ENCODE measurements around the gene TMEM201. TPM values are rescaled to one million over a fixed set of nuclear protein-coding genes. Genes with fewer than 3 reads are reported as not detected.

The TMEM201 gene
- total RNA-seq, 1 experiment from 2014 or later, result 30.4 TPM

DNA sequence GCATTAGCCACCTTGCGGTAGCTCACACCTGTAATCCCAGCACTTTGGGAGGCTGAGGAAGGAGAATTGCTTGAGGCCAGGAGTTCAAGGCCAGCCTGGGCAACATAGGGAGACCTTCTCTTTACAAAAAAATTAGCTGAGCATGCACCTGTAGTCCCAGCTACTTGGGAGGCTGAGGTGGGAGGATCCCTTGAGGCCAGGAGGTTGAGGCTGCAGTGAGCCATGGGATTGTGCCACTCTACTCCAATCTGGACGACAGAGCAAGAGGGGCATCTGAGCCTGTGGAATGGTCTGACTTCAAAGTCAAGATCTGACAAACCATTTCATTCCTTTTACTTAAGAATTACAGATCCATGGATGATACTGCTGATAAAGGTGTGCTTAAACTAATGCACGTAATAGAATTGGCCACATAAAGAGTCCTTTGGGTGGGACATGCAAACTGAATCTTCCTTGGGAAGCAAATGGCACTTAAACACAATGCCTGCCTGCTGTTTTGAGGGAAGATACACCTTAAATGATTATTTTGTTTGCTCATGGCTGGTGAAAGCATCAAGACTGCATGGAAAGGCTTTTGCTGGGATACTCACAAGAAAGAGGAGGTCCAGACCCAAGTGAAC is 2.5 kb upstream of the TMEM201 start:
- TF ChIP-seq SOX15 (CRISPR knock-in tag; IDR thresholded peaks at IDR 0.05) (no peak), RORB (CRISPR knock-in tag; IDR thresholded peaks at IDR 0.05) (no peak), PRRX2 (CRISPR knock-in tag; IDR thresholded peaks at IDR 0.05) (no peak), JUN (CRISPR knock-in tag; IDR thresholded peaks at IDR 0.05) (no peak)
- TF ChIP-seq, protein P1, sequence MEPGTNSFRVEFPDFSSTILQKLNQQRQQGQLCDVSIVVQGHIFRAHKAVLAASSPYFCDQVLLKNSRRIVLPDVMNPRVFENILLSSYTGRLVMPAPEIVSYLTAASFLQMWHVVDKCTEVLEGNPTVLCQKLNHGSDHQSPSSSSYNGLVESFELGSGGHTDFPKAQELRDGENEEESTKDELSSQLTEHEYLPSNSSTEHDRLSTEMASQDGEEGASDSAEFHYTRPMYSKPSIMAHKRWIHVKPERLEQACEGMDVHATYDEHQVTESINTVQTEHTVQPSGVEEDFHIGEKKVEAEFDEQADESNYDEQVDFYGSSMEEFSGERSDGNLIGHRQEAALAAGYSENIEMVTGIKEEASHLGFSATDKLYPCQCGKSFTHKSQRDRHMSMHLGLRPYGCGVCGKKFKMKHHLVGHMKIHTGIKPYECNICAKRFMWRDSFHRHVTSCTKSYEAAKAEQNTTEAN (CRISPR knock-in tag; IDR thresholded peaks at IDR 0.05), result no peak
- H3K9me3 Mint-ChIP-seq, result no peaks in the 10 kb centered on the region
- H3K27me3 Mint-ChIP-seq (ENCODE audit: low read depth), result no peaks in the 10 kb centered on the region
- ChIA-PET CTCF (interaction anchor here (0.6 to 1.1 kb wide), 2 partner anchors 16 to 273 kb away, joined by 3 to 5 read pairs; no protein-coding TSS in a partner anchor), POLR2A (no interaction called here)
- no peak for DNase-seq (ENCODE audit: low spot score)
- H3K4me1 Mint-ChIP-seq, result peaks cover 18% of the 10 kb centered on the region
- H3K36me3 Mint-ChIP-seq, result peaks cover 19% of the 10 kb centered on the region
- ATAC-seq, result no peak
- no peak overlapping the region for H3K27ac Mint-ChIP-seq
- no peak overlapping the region for H3K4me3 Mint-ChIP-seq

DNA sequence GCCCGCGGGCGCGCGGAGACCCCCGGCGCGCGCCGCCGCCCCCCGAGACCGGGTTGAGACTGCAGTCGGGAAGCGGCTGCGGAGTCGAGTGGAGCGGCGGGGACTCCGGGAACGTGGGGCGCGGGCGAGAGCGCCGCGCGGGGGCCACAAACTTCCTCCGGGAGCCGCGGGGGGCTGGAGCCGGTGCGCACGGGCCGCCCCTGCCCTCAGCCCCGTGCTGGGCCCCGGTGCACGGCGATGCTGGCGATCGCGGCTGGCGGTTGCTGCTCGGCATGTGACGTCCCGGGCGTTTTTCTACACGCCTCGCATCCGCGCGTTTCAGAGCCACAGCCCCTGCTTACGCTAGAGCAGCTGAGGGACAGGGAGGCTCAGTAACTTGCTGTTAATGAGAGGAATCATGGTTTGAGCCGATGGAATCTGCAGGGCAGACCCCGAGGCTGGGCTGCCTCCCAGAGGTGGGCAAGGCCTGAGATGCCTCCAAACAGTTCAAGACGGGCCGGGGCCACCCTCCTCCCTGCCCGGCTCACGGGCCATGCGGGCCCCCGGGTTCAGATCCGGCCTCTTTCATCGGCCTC is 520 bp downstream of the TMEM201 start:
- CTCF ChIA-PET, result interaction anchor here (1.0 to 7.3 kb wide), 5 partner anchors 23 to 132 kb away, joined by 3 to 93 read pairs (median 4); no protein-coding TSS in a partner anchor
- DNase-seq (ENCODE audit: low spot score), result no peak
- H3K4me1 Mint-ChIP-seq, result peaks cover 42% of the 10 kb centered on the region
- H3K4me3 Mint-ChIP-seq, result peak overlapping the region; percentile 77
- no peaks in the 10 kb centered on the region for H3K27me3 Mint-ChIP-seq (ENCODE audit: low read depth)
- no peak overlapping the region for H3K27ac Mint-ChIP-seq
- POLR2A ChIA-PET, result interaction anchor here (0.5 kb wide), 1 partner anchor 932 kb away, joined by 3 read pairs; no protein-coding TSS in a partner anchor
- no peak for TF ChIP-seq ZNF396 (CRISPR knock-in tag; IDR thresholded peaks at IDR 0.05; ENCODE audit: borderline replicate concordance)
- TF ChIP-seq, protein P2, sequence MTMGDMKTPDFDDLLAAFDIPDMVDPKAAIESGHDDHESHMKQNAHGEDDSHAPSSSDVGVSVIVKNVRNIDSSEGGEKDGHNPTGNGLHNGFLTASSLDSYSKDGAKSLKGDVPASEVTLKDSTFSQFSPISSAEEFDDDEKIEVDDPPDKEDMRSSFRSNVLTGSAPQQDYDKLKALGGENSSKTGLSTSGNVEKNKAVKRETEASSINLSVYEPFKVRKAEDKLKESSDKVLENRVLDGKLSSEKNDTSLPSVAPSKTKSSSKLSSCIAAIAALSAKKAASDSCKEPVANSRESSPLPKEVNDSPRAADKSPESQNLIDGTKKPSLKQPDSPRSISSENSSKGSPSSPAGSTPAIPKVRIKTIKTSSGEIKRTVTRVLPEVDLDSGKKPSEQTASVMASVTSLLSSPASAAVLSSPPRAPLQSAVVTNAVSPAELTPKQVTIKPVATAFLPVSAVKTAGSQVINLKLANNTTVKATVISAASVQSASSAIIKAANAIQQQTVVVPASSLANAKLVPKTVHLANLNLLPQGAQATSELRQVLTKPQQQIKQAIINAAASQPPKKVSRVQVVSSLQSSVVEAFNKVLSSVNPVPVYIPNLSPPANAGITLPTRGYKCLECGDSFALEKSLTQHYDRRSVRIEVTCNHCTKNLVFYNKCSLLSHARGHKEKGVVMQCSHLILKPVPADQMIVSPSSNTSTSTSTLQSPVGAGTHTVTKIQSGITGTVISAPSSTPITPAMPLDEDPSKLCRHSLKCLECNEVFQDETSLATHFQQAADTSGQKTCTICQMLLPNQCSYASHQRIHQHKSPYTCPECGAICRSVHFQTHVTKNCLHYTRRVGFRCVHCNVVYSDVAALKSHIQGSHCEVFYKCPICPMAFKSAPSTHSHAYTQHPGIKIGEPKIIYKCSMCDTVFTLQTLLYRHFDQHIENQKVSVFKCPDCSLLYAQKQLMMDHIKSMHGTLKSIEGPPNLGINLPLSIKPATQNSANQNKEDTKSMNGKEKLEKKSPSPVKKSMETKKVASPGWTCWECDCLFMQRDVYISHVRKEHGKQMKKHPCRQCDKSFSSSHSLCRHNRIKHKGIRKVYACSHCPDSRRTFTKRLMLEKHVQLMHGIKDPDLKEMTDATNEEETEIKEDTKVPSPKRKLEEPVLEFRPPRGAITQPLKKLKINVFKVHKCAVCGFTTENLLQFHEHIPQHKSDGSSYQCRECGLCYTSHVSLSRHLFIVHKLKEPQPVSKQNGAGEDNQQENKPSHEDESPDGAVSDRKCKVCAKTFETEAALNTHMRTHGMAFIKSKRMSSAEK (CRISPR knock-in tag; IDR thresholded peaks at IDR 0.05; ENCODE audit: borderline replicate concordance), result no peak
- TF ChIP-seq, protein P3, sequence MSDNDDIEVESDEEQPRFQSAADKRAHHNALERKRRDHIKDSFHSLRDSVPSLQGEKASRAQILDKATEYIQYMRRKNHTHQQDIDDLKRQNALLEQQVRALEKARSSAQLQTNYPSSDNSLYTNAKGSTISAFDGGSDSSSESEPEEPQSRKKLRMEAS (CRISPR knock-in tag; IDR thresholded peaks at IDR 0.05), result peak; percentile 46; the same call in 1 of the 2 replicates
- peak; percentile 46; the same call in 1 of the 2 replicates for TF ChIP-seq TEAD4 (CRISPR knock-in tag; IDR thresholded peaks at IDR 0.05)
- no peak for TF ChIP-seq JAZF1 (CRISPR knock-in tag; IDR thresholded peaks at IDR 0.05)
- TF ChIP-seq, protein P4, sequence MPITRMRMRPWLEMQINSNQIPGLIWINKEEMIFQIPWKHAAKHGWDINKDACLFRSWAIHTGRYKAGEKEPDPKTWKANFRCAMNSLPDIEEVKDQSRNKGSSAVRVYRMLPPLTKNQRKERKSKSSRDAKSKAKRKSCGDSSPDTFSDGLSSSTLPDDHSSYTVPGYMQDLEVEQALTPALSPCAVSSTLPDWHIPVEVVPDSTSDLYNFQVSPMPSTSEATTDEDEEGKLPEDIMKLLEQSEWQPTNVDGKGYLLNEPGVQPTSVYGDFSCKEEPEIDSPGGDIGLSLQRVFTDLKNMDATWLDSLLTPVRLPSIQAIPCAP (CRISPR knock-in tag; IDR thresholded peaks at IDR 0.05), result no peak
- TF ChIP-seq CREM (CRISPR knock-in tag; IDR thresholded peaks at IDR 0.05), result no peak
- TF ChIP-seq, protein P5, sequence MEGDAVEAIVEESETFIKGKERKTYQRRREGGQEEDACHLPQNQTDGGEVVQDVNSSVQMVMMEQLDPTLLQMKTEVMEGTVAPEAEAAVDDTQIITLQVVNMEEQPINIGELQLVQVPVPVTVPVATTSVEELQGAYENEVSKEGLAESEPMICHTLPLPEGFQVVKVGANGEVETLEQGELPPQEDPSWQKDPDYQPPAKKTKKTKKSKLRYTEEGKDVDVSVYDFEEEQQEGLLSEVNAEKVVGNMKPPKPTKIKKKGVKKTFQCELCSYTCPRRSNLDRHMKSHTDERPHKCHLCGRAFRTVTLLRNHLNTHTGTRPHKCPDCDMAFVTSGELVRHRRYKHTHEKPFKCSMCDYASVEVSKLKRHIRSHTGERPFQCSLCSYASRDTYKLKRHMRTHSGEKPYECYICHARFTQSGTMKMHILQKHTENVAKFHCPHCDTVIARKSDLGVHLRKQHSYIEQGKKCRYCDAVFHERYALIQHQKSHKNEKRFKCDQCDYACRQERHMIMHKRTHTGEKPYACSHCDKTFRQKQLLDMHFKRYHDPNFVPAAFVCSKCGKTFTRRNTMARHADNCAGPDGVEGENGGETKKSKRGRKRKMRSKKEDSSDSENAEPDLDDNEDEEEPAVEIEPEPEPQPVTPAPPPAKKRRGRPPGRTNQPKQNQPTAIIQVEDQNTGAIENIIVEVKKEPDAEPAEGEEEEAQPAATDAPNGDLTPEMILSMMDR (IDR thresholded peaks at IDR 0.05), result no peak
- TF ChIP-seq TCF7 (CRISPR knock-in tag; IDR thresholded peaks at IDR 0.05; ENCODE audit: low read depth), result no peak
- no peak for TF ChIP-seq SP1 (CRISPR knock-in tag; conservative IDR thresholded peaks at IDR 0.05)
- H3K36me3 Mint-ChIP-seq, result peaks cover under 1% of the 10 kb centered on the region; the same call in 1 of the 2 replicates
- ATAC-seq, result peak; percentile 2; the same call in 1 of the 2 replicates
- no peaks in the 10 kb centered on the region for H3K9me3 Mint-ChIP-seq

All from WTC11 (cell line).